Breast epithelium (tissue), 3 donors: ENCODE results near the gene SV2C.

Experiments used
- CTCF ChIP-seq, 3 donors: fragments of 450-650 bp; IDR thresholded peaks; one replicate each; pipeline ENCODE4 v1.5.1; 2016 to 2017; ENCODE audit warnings: antibody characterized with exemption in 3 of 3, mild to moderate bottlenecking in 3 of 3, moderate library complexity in 3 of 3
- POLR2AphosphoS5 ChIP-seq, 3 donors: sonication (generic); formaldehyde crosslinking; IDR thresholded peaks; one replicate each; pipeline ENCODE4 v1.6.1; 2017; ENCODE audit warnings: antibody characterized with exemption in 3 of 3

DNA sequence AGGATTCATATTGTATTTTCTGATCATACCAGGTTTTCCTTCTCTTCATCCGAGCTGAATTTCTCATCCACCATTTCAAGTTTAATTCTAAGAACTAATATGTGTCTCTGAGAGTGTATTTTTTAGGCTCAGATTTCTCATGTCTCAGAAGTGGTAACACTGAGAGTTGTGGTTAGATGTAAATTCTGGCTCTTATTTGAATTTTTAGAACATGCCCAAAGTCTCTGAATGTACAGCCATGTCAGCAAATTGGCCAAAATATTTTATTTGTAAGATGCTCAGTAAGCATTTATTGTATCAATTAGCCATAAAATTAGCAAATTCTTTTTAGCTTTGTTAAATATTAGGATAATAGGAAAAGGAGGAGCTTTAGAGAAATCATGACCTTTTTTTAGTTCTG, 16.6 kb downstream of the SV2C start:
- no peak for TF ChIP-seq CTCF (IDR thresholded peaks at IDR 0.05)
- no peak for TF ChIP-seq POLR2AphosphoS5 (IDR thresholded peaks at IDR 0.05)
